GM23338 (cell line): ENCODE measurements around the gene MPPED1. TPM values are rescaled to one million over a fixed set of nuclear protein-coding genes. Genes with fewer than 3 reads are reported as not detected.

Experiments used
- ATAC-seq: fragments of 200-7000 bp; cut with Tn5 transposase; 3 replicates; pipeline ENCODE4 v1.9.1; 2020
- DNase-seq: peaks from one replicate; pipeline ENCODE4 v3.0.0-alpha.2; 2015; ENCODE audit warnings: low spot score
- H2AFZ ChIP-seq: fragments of 200-600 bp; sonication (generic); 2 replicates; pipeline ENCODE4 v1.8.0; 2016; ENCODE audit warnings: antibody characterized with exemption, mild to moderate bottlenecking, moderate library complexity
- H3F3A ChIP-seq: fragments of 200-600 bp; sonication (generic); replicated peaks from 2 replicates; pipeline ENCODE4 v1.8.0; 2017; ENCODE audit warnings: antibody characterized with exemption, mixed run types, low read depth
- H3K27ac ChIP-seq: fragments of 200-600 bp; sonication (generic); 2 replicates; pipeline ENCODE4 v1.6.1; 2016; ENCODE audit warnings: low read depth
- H3K27me3 ChIP-seq: fragments of 200-600 bp; sonication (generic); 2 replicates; pipeline ENCODE4 v1.8.0; 2016; ENCODE audit warnings: mild to moderate bottlenecking, mixed run types, moderate library complexity; ENCODE audit not compliant: insufficient read depth
- H3K36me3 ChIP-seq: fragments of 200-600 bp; sonication (generic); 2 replicates; pipeline ENCODE4 v1.8.0; 2016; ENCODE audit warnings: mild to moderate bottlenecking; ENCODE audit not compliant: insufficient read depth
- H3K4me1 ChIP-seq: fragments of 200-600 bp; sonication (generic); 2 replicates; pipeline ENCODE4 v1.8.0; 2016; ENCODE audit warnings: mild to moderate bottlenecking, moderate library complexity; ENCODE audit not compliant: insufficient read depth
- H3K4me2 ChIP-seq: fragments of 200-600 bp; sonication (generic); 2 replicates; pipeline ENCODE4 v1.7.1; 2017; ENCODE audit warnings: mixed run types
- H3K4me3 ChIP-seq: fragments of 200-600 bp; sonication (generic); 2 replicates; pipeline ENCODE4 v1.6.1; 2016; ENCODE audit warnings: mixed run types
- H3K79me2 ChIP-seq: fragments of 200-600 bp; sonication (generic); replicated peaks from 2 replicates; pipeline ENCODE4 v1.8.0; 2017; ENCODE audit warnings: mild to moderate bottlenecking; ENCODE audit not compliant: insufficient read depth
- H3K9me2 ChIP-seq: fragments of 200-600 bp; sonication (generic); 2 replicates; pipeline ENCODE4 v1.8.0; 2017; ENCODE audit not compliant: insufficient read depth
- H4K20me1 ChIP-seq: fragments of 200-600 bp; sonication (generic); replicated peaks from 2 replicates; pipeline ENCODE4 v1.8.0; 2017; ENCODE audit warnings: mild to moderate bottlenecking; ENCODE audit not compliant: insufficient read depth
- H3K27ac Mint-ChIP-seq: 2 replicates; pipeline ENCODE4 v1.8.0; 2020; ENCODE audit warnings: inconsistent platforms, mild to moderate bottlenecking, moderate library complexity, mixed read lengths
- H3K27me3 Mint-ChIP-seq: 3 replicates; pipeline ENCODE4 v1.8.0; 2022; ENCODE audit warnings: low read depth, mild to moderate bottlenecking, moderate library complexity, mixed read lengths, inconsistent platforms; ENCODE audit not compliant: insufficient read depth, poor library complexity
- H3K36me3 Mint-ChIP-seq: 3 replicates; pipeline ENCODE4 v1.8.0; 2021; ENCODE audit warnings: low read depth, mild to moderate bottlenecking, inconsistent platforms, moderate library complexity, mixed read lengths
- H3K4me1 Mint-ChIP-seq: 3 replicates; pipeline ENCODE4 v1.8.0; 2020; ENCODE audit warnings: mild to moderate bottlenecking, inconsistent platforms, mixed read lengths
- H3K4me3 Mint-ChIP-seq: 3 replicates; pipeline ENCODE4 v1.8.0; 2021; ENCODE audit warnings: moderate library complexity, mild to moderate bottlenecking, inconsistent platforms, mixed read lengths
- H3K9me3 Mint-ChIP-seq: 3 replicates; pipeline ENCODE4 v1.8.0; 2020; ENCODE audit warnings: moderate library complexity, mild to moderate bottlenecking, inconsistent platforms, mixed read lengths
- CREB1 ChIP-seq: fragments of 250-450 bp; sonication (Bioruptor Pico); IDR thresholded peaks from 2 replicates; pipeline ENCODE4 v1.5.0; 2020; ENCODE audit warnings: low read depth, mild to moderate bottlenecking, moderate library complexity
- EZH2 ChIP-seq: fragments of 200-600 bp; sonication (generic); IDR thresholded peaks from one replicate; pipeline ENCODE4 v1.8.0; 2017; ENCODE audit warnings: antibody characterized with exemption, mild to moderate bottlenecking, low read depth; ENCODE audit not compliant: unreplicated experiment
- EZH2phosphoT487 ChIP-seq: fragments of 200-600 bp; sonication (generic); IDR thresholded peaks from one replicate; pipeline ENCODE4 v1.8.1; 2018; ENCODE audit warnings: antibody characterized with exemption; ENCODE audit not compliant: unreplicated experiment
- JUNB ChIP-seq: IDR thresholded peaks from one replicate; pipeline ENCODE4 v1.6.1; 2016; ENCODE audit warnings: antibody characterized with exemption; ENCODE audit not compliant: unreplicated experiment
- NANOG ChIP-seq: IDR thresholded peaks from 2 replicates; pipeline ENCODE4 v1.6.1; 2016; ENCODE audit warnings: antibody characterized with exemption, borderline replicate concordance
- POLR2AphosphoS5 ChIP-seq: IDR thresholded peaks from 2 replicates; pipeline ENCODE4 v1.6.1; 2016; ENCODE audit warnings: antibody characterized with exemption, low read depth
- STAT1 ChIP-seq: IDR thresholded peaks from one replicate; pipeline ENCODE4 v1.6.1; 2016; ENCODE audit warnings: antibody characterized with exemption; ENCODE audit not compliant: unreplicated experiment
- ZNF331 ChIP-seq: fragments of 250-450 bp; sonication (Bioruptor Pico); IDR thresholded peaks from 2 replicates; pipeline ENCODE4 v1.5.0; 2020; ENCODE audit warnings: low read depth, mild to moderate bottlenecking, moderate library complexity
- polyA plus RNA-seq: library from polyadenylated mRNA; unstranded; fragments of >200 nt; fragmentation: Nextera tagmentation; extraction: Ambion mirVana; gene quantifications from 2 replicates; pipeline ENCODE4 v1.2.1, GENCODE V29; 2016
- total RNA-seq: library from RNA; depleted of rRNA; stranded (reverse); fragments of >200 nt; shearing (Covaris generic); gene quantifications from 2 replicates; pipeline ENCODE4 v1.2.3, GENCODE V29; 2014
- TF ChIP-seq, protein P1 (sequence below): fragments of 250-450 bp; sonication (Bioruptor Pico); IDR thresholded peaks from 2 replicates; pipeline ENCODE4 v1.5.0; 2020; ENCODE audit warnings: mild to moderate bottlenecking, moderate library complexity
- TF ChIP-seq, protein P2 (sequence below): IDR thresholded peaks from 2 replicates; pipeline ENCODE4 v1.6.1; 2016; ENCODE audit warnings: antibody characterized with exemption
- TF ChIP-seq, protein P3 (sequence below): IDR thresholded peaks from one replicate; pipeline ENCODE4 v1.6.1; 2018; ENCODE audit warnings: antibody characterized with exemption; ENCODE audit not compliant: unreplicated experiment

The MPPED1 gene
- total and polyA plus RNA-seq, 2 experiments from 2014 or later: 0.56 TPM; not detected in 1

DNA sequence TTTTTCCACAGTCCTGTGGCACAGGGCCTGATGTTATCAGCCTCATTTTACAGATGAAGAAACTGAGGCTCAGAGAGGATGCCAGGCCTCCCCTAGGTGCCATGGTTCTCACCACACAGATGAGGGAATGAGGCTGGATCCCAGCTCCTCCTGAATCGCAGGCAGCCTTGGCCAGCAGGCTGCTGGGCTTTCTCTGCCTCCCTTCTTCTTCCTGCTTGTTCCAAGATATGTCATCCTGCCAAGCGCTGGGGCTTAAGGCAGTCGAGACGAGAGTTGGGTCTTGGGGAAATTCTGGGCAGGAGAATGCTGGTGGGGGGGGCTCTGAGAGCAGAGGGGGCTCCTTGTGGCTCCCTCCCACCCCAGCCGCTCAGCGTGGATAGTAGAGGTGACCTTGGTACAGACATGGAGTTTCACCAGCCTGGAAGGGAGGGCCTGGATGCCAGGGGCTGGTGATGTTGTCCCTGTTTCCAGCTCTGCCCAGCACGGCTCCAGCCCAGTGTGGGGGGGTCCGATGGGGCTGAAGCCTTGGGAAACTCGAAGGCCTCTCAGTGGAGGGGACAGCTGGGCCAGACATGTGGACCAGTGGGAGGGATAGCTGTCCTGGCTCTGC is 16.6 kb upstream of the MPPED1 start:
- no peak overlapping the region for H3K27ac Mint-ChIP-seq
- Histone ChIP-seq H3K4me3 (no peak overlapping the region), H3F3A (no peaks in the 10 kb centered on the region), H3K9me2 (no peaks in the 10 kb centered on the region), H3K4me2 (no peak overlapping the region), H3K27me3 (no peaks in the 10 kb centered on the region), H4K20me1 (no peaks in the 10 kb centered on the region), H3K79me2 (no peaks in the 10 kb centered on the region), H3K27ac (no peak overlapping the region), H3K4me1 (no peaks in the 10 kb centered on the region), H3K36me3 (no peaks in the 10 kb centered on the region), H2AFZ (no peak overlapping the region)
- H3K36me3 Mint-ChIP-seq: no peaks in the 10 kb centered on the region; the same call in 2 of the 3 replicates
- H3K9me3 Mint-ChIP-seq: no peaks in the 10 kb centered on the region
- H3K4me3 Mint-ChIP-seq: no peak overlapping the region
- no peak for DNase-seq
- H3K4me1 Mint-ChIP-seq: peaks cover 3% of the 10 kb centered on the region; the same call in 2 of the 3 replicates
- H3K27me3 Mint-ChIP-seq: peaks cover 6% of the 10 kb centered on the region
- no peak for TF ChIP-seq POLR2AphosphoS5
- TF ChIP-seq EZH2: no peak
- TF ChIP-seq STAT1: no peak
- TF ChIP-seq JUNB: no peak
- ATAC-seq: no peak

DNA sequence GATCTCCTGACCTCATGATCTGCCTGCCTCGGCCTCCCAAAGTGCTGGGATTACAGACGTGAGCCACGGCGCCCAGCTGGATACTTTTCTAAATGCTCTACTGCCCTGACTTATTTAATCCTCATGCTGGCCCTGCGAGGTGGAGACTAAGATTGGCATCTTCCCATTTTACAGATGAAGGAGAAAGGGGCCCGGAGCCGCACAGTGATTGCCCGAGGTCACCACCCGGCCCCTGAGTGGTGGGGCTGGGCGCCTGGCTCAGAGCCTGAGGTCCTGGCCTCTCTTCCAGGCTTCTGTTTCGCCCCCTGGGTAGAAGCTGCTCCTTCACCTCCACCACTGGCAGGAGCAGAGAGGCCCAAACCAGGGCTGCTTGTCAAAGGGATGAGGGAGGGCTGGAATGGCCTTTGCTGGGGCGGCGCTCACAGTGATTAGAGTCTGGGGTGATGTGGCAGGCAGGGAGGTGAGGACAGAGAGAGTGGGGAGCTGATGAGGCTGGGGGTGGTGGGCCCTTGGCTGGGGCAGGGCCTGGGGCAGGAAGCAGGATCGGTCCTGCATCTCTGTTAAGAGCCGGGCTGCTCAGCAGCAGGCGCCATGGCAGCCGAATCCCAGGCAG is 15.4 kb upstream of the MPPED1 start:
- DNase-seq (no peak), ATAC-seq (no peak)
- Mint-ChIP-seq H3K9me3 (no peaks in the 10 kb centered on the region), H3K4me3 (no peak overlapping the region), H3K27ac (no peak overlapping the region), H3K36me3 (no peaks in the 10 kb centered on the region; the same call in 2 of the 3 replicates), H3K27me3 (peaks cover 6% of the 10 kb centered on the region), H3K4me1 (peaks cover 3% of the 10 kb centered on the region; the same call in 2 of the 3 replicates)
- Histone ChIP-seq H3F3A (no peaks in the 10 kb centered on the region), H3K4me1 (no peaks in the 10 kb centered on the region), H3K4me3 (no peak overlapping the region), H3K79me2 (no peaks in the 10 kb centered on the region), H3K36me3 (no peaks in the 10 kb centered on the region), H3K9me2 (no peaks in the 10 kb centered on the region), H3K4me2 (no peak overlapping the region), H2AFZ (no peak overlapping the region; the same call in 1 of the 2 replicates), H3K27ac (no peak overlapping the region), H3K27me3 (no peaks in the 10 kb centered on the region), H4K20me1 (no peaks in the 10 kb centered on the region)
- TF ChIP-seq, protein P1, sequence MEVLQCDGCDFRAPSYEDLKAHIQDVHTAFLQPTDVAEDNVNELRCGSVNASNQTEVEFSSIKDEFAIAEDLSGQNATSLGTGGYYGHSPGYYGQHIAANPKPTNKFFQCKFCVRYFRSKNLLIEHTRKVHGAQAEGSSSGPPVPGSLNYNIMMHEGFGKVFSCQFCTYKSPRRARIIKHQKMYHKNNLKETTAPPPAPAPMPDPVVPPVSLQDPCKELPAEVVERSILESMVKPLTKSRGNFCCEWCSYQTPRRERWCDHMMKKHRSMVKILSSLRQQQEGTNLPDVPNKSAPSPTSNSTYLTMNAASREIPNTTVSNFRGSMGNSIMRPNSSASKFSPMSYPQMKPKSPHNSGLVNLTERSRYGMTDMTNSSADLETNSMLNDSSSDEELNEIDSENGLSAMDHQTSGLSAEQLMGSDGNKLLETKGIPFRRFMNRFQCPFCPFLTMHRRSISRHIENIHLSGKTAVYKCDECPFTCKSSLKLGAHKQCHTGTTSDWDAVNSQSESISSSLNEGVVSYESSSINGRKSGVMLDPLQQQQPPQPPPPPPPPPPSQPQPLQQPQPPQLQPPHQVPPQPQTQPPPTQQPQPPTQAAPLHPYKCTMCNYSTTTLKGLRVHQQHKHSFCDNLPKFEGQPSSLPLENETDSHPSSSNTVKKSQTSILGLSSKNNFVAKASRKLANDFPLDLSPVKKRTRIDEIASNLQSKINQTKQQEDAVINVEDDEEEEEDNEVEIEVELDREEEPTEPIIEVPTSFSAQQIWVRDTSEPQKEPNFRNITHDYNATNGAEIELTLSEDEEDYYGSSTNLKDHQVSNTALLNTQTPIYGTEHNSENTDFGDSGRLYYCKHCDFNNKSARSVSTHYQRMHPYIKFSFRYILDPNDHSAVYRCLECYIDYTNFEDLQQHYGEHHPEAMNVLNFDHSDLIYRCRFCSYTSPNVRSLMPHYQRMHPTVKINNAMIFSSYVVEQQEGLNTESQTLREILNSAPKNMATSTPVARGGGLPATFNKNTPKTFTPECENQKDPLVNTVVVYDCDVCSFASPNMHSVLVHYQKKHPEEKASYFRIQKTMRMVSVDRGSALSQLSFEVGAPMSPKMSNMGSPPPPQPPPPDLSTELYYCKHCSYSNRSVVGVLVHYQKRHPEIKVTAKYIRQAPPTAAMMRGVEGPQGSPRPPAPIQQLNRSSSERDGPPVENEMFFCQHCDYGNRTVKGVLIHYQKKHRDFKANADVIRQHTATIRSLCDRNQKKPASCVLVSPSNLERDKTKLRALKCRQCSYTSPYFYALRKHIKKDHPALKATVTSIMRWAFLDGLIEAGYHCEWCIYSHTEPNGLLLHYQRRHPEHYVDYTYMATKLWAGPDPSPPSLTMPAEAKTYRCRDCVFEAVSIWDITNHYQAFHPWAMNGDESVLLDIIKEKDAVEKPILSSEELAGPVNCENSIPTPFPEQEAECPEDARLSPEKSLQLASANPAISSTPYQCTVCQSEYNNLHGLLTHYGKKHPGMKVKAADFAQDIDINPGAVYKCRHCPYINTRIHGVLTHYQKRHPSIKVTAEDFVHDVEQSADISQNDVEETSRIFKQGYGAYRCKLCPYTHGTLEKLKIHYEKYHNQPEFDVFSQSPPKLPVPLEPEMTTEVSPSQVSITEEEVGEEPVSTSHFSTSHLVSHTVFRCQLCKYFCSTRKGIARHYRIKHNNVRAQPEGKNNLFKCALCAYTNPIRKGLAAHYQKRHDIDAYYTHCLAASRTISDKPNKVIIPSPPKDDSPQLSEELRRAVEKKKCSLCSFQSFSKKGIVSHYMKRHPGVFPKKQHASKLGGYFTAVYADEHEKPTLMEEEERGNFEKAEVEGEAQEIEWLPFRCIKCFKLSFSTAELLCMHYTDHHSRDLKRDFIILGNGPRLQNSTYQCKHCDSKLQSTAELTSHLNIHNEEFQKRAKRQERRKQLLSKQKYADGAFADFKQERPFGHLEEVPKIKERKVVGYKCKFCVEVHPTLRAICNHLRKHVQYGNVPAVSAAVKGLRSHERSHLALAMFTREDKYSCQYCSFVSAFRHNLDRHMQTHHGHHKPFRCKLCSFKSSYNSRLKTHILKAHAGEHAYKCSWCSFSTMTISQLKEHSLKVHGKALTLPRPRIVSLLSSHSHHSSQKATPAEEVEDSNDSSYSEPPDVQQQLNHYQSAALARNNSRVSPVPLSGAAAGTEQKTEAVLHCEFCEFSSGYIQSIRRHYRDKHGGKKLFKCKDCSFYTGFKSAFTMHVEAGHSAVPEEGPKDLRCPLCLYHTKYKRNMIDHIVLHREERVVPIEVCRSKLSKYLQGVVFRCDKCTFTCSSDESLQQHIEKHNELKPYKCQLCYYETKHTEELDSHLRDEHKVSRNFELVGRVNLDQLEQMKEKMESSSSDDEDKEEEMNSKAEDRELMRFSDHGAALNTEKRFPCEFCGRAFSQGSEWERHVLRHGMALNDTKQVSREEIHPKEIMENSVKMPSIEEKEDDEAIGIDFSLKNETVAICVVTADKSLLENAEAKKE (CRISPR knock-in tag): no peak
- TF ChIP-seq ZNF331 (CRISPR knock-in tag) (no peak), JUNB (no peak), EZH2phosphoT487 (no peak), CREB1 (CRISPR knock-in tag) (no peak), NANOG (no peak), POLR2AphosphoS5 (no peak)
- TF ChIP-seq, protein P2, sequence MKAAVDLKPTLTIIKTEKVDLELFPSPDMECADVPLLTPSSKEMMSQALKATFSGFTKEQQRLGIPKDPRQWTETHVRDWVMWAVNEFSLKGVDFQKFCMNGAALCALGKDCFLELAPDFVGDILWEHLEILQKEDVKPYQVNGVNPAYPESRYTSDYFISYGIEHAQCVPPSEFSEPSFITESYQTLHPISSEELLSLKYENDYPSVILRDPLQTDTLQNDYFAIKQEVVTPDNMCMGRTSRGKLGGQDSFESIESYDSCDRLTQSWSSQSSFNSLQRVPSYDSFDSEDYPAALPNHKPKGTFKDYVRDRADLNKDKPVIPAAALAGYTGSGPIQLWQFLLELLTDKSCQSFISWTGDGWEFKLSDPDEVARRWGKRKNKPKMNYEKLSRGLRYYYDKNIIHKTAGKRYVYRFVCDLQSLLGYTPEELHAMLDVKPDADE: no peak
- TF ChIP-seq, protein P3, sequence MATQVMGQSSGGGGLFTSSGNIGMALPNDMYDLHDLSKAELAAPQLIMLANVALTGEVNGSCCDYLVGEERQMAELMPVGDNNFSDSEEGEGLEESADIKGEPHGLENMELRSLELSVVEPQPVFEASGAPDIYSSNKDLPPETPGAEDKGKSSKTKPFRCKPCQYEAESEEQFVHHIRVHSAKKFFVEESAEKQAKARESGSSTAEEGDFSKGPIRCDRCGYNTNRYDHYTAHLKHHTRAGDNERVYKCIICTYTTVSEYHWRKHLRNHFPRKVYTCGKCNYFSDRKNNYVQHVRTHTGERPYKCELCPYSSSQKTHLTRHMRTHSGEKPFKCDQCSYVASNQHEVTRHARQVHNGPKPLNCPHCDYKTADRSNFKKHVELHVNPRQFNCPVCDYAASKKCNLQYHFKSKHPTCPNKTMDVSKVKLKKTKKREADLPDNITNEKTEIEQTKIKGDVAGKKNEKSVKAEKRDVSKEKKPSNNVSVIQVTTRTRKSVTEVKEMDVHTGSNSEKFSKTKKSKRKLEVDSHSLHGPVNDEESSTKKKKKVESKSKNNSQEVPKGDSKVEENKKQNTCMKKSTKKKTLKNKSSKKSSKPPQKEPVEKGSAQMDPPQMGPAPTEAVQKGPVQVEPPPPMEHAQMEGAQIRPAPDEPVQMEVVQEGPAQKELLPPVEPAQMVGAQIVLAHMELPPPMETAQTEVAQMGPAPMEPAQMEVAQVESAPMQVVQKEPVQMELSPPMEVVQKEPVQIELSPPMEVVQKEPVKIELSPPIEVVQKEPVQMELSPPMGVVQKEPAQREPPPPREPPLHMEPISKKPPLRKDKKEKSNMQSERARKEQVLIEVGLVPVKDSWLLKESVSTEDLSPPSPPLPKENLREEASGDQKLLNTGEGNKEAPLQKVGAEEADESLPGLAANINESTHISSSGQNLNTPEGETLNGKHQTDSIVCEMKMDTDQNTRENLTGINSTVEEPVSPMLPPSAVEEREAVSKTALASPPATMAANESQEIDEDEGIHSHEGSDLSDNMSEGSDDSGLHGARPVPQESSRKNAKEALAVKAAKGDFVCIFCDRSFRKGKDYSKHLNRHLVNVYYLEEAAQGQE: no peak
